ENCODE results near the gene SLFN12L.
"Not testable (repeated sequence)": the region's sequence is repeated elsewhere in the genome, so short reads cannot be mapped to it uniquely, and the experiment has no call there.

The SLFN12L gene

DNA sequence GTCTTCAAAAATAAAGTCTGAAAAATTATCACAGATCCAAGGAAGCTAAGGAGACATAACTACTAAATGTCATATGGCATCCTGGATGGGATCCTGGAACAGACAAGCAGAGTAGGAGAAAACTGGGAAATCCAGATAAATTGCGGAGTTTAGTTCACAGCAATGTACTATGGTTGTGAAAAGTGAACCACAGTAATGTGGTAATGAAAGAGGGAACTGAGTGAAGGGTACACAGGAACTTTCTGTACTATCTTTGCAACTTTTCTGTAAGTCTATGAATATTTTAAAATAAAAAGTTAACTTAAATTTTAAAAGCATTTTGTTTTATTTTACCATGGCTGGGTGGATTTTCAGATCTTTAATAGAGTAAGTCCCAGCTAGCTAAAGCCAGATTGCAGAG, 16.3 kb downstream of the SLFN12L start:
- Histone ChIP-seq H3K27ac (ENCODE audit: low read length) (no peak overlapping the region), H3K79me2 (ENCODE audit: low read length) (no peaks in the 10 kb centered on the region), H3K36me3 (replicated peaks; ENCODE audit: low read depth, low read length) (no peaks in the 10 kb centered on the region), H3K4me1 (ENCODE audit: low read length) (no peaks in the 10 kb centered on the region), H3K4me2 (ENCODE audit: low read length) (no peak overlapping the region), H3K9me3 (ENCODE audit: insufficient read depth, low read length) (no peaks in the 10 kb centered on the region), H2AFZ (ENCODE audit: low read depth, low read length) (no peak overlapping the region), H3K27me3 (ENCODE audit: low read depth, low read length) (no peaks in the 10 kb centered on the region), H3K4me3 (ENCODE audit: low read length) (no peak overlapping the region), H3K9ac (ENCODE audit: low read length) (no peak overlapping the region), H4K20me1 (ENCODE audit: insufficient read depth, low read length) (no peaks in the 10 kb centered on the region)
- TF ChIP-seq EZH2phosphoT487 (IDR thresholded peaks at IDR 0.05; ENCODE audit: low read depth) = no peak
- TF ChIP-seq, protein P1, sequence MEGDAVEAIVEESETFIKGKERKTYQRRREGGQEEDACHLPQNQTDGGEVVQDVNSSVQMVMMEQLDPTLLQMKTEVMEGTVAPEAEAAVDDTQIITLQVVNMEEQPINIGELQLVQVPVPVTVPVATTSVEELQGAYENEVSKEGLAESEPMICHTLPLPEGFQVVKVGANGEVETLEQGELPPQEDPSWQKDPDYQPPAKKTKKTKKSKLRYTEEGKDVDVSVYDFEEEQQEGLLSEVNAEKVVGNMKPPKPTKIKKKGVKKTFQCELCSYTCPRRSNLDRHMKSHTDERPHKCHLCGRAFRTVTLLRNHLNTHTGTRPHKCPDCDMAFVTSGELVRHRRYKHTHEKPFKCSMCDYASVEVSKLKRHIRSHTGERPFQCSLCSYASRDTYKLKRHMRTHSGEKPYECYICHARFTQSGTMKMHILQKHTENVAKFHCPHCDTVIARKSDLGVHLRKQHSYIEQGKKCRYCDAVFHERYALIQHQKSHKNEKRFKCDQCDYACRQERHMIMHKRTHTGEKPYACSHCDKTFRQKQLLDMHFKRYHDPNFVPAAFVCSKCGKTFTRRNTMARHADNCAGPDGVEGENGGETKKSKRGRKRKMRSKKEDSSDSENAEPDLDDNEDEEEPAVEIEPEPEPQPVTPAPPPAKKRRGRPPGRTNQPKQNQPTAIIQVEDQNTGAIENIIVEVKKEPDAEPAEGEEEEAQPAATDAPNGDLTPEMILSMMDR (IDR thresholded peaks at IDR 0.05; ENCODE audit: low read depth, low read length) = no peak

DNA sequence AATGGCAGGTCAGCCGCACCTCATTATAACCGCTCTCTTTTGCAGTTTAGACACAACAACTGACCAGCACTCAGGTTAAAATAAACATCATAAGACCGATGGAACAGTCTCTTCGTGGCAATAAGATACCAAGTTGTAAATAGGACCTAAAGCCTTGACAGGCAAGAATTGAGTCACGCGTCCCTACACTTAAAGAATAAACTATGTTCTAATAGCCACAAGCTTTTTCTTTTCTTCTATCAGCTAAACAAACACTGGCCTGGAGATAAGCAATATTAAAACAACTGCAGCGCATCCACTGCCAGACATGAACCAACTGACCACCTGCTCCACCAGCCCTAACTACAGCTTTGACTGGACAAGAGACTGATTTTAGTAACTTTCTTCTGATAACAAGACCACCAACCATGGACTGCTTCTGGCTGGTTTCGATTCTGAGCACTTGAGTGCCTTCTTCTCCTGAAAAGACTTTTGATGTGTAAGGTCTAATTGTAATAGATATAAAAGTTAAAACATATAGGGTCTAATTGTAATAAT, 17.5 kb downstream of the SLFN12L start:
- Histone ChIP-seq H2AFZ (ENCODE audit: low read depth, low read length) (no peak overlapping the region), H3K36me3 (replicated peaks; ENCODE audit: low read depth, low read length) (no peaks in the 10 kb centered on the region), H3K9ac (ENCODE audit: low read length) (no peak overlapping the region), H3K27ac (ENCODE audit: low read length) (no peak overlapping the region), H3K79me2 (ENCODE audit: low read length) (no peaks in the 10 kb centered on the region), H3K4me3 (ENCODE audit: low read length) (no peak overlapping the region), H3K27me3 (ENCODE audit: low read depth, low read length) (no peaks in the 10 kb centered on the region), H3K9me3 (ENCODE audit: insufficient read depth, low read length) (no peaks in the 10 kb centered on the region), H3K4me2 (ENCODE audit: low read length) (no peak overlapping the region), H3K4me1 (ENCODE audit: low read length) (no peaks in the 10 kb centered on the region), H4K20me1 (ENCODE audit: insufficient read depth, low read length) (no peaks in the 10 kb centered on the region)
- TF ChIP-seq, protein P1 (IDR thresholded peaks at IDR 0.05; ENCODE audit: low read depth, low read length) = no peak

DNA sequence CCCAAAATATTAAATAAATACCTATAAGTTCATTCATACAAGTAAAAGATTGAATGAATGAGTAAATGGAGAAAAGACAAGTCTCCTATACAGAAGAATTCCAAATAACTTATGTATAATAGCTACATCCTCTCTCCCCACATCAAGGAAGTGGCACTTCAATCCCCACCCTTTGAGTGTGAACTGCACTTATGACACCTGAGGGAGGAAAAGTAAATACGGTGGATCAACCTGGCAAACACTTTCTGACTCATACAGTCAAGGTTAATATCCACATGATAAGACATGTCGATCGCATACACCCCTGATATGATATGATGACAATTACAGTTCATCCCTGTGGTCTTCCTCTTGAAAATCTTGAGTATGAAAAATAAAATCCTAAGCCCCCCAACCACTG, 18.0 kb downstream of the SLFN12L start:
- Histone ChIP-seq H4K20me1 (ENCODE audit: insufficient read depth, low read length) (no peaks in the 10 kb centered on the region), H3K9me3 (ENCODE audit: insufficient read depth, low read length) (no peaks in the 10 kb centered on the region), H2AFZ (ENCODE audit: low read depth, low read length) (no peak overlapping the region), H3K27ac (ENCODE audit: low read length) (no peak overlapping the region), H3K9ac (ENCODE audit: low read length) (no peak overlapping the region), H3K4me2 (ENCODE audit: low read length) (no peak overlapping the region), H3K27me3 (ENCODE audit: low read depth, low read length) (no peaks in the 10 kb centered on the region), H3K4me3 (ENCODE audit: low read length) (no peak overlapping the region), H3K79me2 (ENCODE audit: low read length) (no peaks in the 10 kb centered on the region), H3K36me3 (replicated peaks; ENCODE audit: low read depth, low read length) (no peaks in the 10 kb centered on the region), H3K4me1 (ENCODE audit: low read length) (no peaks in the 10 kb centered on the region)
- TF ChIP-seq EZH2phosphoT487 (IDR thresholded peaks at IDR 0.05; ENCODE audit: low read depth) = no peak
- TF ChIP-seq, protein P1 (IDR thresholded peaks at IDR 0.05; ENCODE audit: low read depth, low read length) = no peak

DNA sequence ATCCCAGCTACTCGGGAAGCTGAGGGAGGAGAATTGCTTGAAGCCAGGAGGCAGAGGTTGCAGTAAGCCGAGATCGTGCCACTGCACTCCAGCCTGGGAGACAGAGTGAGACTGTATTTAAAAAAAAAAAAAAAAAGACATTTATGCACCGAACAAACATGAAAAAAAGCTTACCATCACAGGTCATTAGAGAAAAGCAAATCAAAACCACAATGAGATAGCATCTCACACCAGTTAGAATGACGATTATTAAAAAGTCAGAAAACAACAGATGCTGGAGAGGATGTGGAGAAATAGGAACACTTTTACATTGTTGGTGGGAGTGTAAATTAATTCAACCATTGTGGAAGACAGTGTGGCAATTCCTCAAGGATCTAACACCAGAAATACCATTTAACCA, 19.0 kb downstream of the SLFN12L start:
- not testable (repeated sequence) for H3K4me2 ChIP-seq (ENCODE audit: low read length); H3K36me3 ChIP-seq (replicated peaks; ENCODE audit: low read depth, low read length); H3K9ac ChIP-seq (ENCODE audit: low read length); H3K27ac ChIP-seq (ENCODE audit: low read length); H3K27me3 ChIP-seq (ENCODE audit: low read depth, low read length); H3K9me3 ChIP-seq (ENCODE audit: insufficient read depth, low read length); H3K4me3 ChIP-seq (ENCODE audit: low read length); H4K20me1 ChIP-seq (ENCODE audit: insufficient read depth, low read length); H2AFZ ChIP-seq (ENCODE audit: low read depth, low read length); H3K4me1 ChIP-seq (ENCODE audit: low read length); H3K79me2 ChIP-seq (ENCODE audit: low read length)

DNA sequence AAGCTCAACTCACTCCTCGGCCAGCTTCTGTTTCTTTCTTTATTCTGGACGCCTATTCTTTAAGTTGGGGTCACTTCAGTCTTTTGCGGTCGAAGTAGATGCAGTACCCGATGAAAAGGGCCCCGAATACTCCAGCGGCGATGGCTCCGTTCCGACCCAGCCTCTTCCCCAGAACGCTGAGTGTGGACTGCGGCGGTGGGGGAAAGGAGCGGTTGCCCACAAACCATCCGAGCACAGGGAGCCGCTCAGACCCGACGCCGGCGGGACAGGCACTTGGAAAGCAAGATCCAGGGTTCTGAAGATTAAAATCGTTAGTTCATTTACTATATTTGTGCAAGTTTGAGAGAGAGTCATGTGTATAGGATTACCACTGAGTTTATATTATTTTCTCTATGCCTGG, 22.5 kb downstream of the SLFN12L start:
- Histone ChIP-seq H3K27ac (ENCODE audit: low read length) (no peak overlapping the region), H3K4me2 (ENCODE audit: low read length) (no peak overlapping the region)

More for the DNA sequence above, 22.5 kb downstream of the SLFN12L start:
- Histone ChIP-seq H3K9me3 (ENCODE audit: insufficient read depth, low read length) (no peaks in the 10 kb centered on the region), H3K27me3 (ENCODE audit: low read depth, low read length) (no peaks in the 10 kb centered on the region), H3K9ac (ENCODE audit: low read length) (no peak overlapping the region), H2AFZ (ENCODE audit: low read depth, low read length) (no peak overlapping the region), H3K36me3 (replicated peaks; ENCODE audit: low read depth, low read length) (no peaks in the 10 kb centered on the region), H4K20me1 (ENCODE audit: insufficient read depth, low read length) (no peaks in the 10 kb centered on the region), H3K79me2 (ENCODE audit: low read length) (no peaks in the 10 kb centered on the region), H3K4me3 (ENCODE audit: low read length) (no peak overlapping the region), H3K4me1 (ENCODE audit: low read length) (no peaks in the 10 kb centered on the region)
- no peak for TF ChIP-seq EZH2phosphoT487 (IDR thresholded peaks at IDR 0.05; ENCODE audit: low read depth)
- TF ChIP-seq, protein P1 (IDR thresholded peaks at IDR 0.05; ENCODE audit: low read depth, low read length) = no peak
